MCF 10A (cell line): ENCODE results near the gene TMEM151B. TPM values are rescaled to one million over a fixed set of nuclear protein-coding genes. Genes with fewer than 3 reads are reported as not detected.

ENCODE experiments used
- BruUV-seq: library from RNA; stranded (reverse); fragments of 400-500 nt; replicated peaks from 2 replicates; lab custom pipeline; 2021; lab: Mats Ljungman, UMichigan
- CTCF ChIA-PET: fragments of 300-600 bp; sonication (Branson Sonifier 250); formaldehyde crosslinking; extraction: SDS; loops from one replicate; lab custom pipeline; 2021; ENCODE audit warnings: antibody characterized with exemption, inconsistent platforms; lab: Yijun Ruan, JAX
- POLR2A ChIA-PET: fragments of 300-600, 350-650 bp; sonication (Branson Sonifier 250); formaldehyde crosslinking; extraction: SDS; loops from one replicate; lab custom pipeline; 2020; ENCODE audit warnings: antibody characterized with exemption, inconsistent platforms; lab: Yijun Ruan, JAX
- DNase-seq: peaks from one replicate; pipeline ENCODE4 v3.0.0-alpha.2; 2018; ENCODE audit not compliant: unreplicated experiment
- H3K27ac Mint-ChIP-seq: one replicate; pipeline ENCODE4 v1.8.0; 2022; ENCODE audit warnings: mild to moderate bottlenecking, low read depth, mixed read lengths; ENCODE audit not compliant: unreplicated experiment
- H3K27me3 Mint-ChIP-seq: one replicate; pipeline ENCODE4 v1.8.0; 2022; ENCODE audit warnings: mixed read lengths; ENCODE audit not compliant: insufficient read depth, unreplicated experiment
- H3K36me3 Mint-ChIP-seq: one replicate; pipeline ENCODE4 v1.8.0; 2022; ENCODE audit warnings: mild to moderate bottlenecking, moderate library complexity, mixed read lengths; ENCODE audit not compliant: insufficient read depth, unreplicated experiment
- H3K4me1 Mint-ChIP-seq: one replicate; pipeline ENCODE4 v1.8.0; 2022; ENCODE audit warnings: mixed read lengths; ENCODE audit not compliant: insufficient read depth, unreplicated experiment
- H3K4me3 Mint-ChIP-seq: one replicate; pipeline ENCODE4 v1.8.0; 2022; ENCODE audit warnings: mild to moderate bottlenecking, moderate library complexity, mixed read lengths; ENCODE audit not compliant: unreplicated experiment
- H3K9me3 Mint-ChIP-seq: one replicate; pipeline ENCODE4 v1.8.0; 2022; ENCODE audit warnings: mixed read lengths; ENCODE audit not compliant: unreplicated experiment
- CTCF ChIP-seq: fragments of 200-600 bp; IDR thresholded peaks from one replicate; pipeline ENCODE4 v1.8.0; 2022; ENCODE audit warnings: antibody characterized with exemption, mild to moderate bottlenecking; ENCODE audit not compliant: unreplicated experiment
- intact Hi-C: fragments of 100-400 bp; cut with micrococcal nuclease; formaldehyde crosslinking; loops from 2 replicates; pipeline ENCODE4 v1.14.1; 2022
- total RNA-seq: library from RNA; stranded (reverse); gene quantifications from 2 replicates; pipeline ENCODE4 v1.2.3, GENCODE V29; 2022

Gene TMEM151B
- total RNA-seq, 1 experiment from 2014 or later: not detected

- Mint-ChIP-seq H3K9me3 (no peaks in the 10 kb centered on the region), H3K4me3 (peak overlapping the region; percentile 95), H3K27me3 (no peaks in the 10 kb centered on the region), H3K4me1 (peaks cover 38% of the 10 kb centered on the region), H3K36me3 (peaks cover 62% of the 10 kb centered on the region), H3K27ac (peak overlapping the region; percentile 99)
- DNase-seq: peak; percentile 55
- intact Hi-C loops: loop anchor here (2.0 to 10.0 kb wide), 2 partner anchors 75 to 473 kb away; partner anchors contain the start of gene VEGFA
- no peak for TF ChIP-seq CTCF
- TSS peak; percentile 47 for BruUV-seq
- ChIA-PET POLR2A (interaction anchor here (0.6 to 5.0 kb wide), 31 partner anchors 8 to 820 kb away, joined by 3 to 121 read pairs (median 4); partner anchors contain the start of genes AARS2, ABCC10, CDC5L and GTPBP2), CTCF (interaction anchor here (0.5 to 3.6 kb wide), 9 partner anchors 9 to 740 kb away, joined by 3 to 15 read pairs (median 8); partner anchors contain the start of gene SLC35B2)
Measured at GRCh38 chr6:44247338-44248302, 22.6 kb upstream of the TMEM151B start.

DNA sequence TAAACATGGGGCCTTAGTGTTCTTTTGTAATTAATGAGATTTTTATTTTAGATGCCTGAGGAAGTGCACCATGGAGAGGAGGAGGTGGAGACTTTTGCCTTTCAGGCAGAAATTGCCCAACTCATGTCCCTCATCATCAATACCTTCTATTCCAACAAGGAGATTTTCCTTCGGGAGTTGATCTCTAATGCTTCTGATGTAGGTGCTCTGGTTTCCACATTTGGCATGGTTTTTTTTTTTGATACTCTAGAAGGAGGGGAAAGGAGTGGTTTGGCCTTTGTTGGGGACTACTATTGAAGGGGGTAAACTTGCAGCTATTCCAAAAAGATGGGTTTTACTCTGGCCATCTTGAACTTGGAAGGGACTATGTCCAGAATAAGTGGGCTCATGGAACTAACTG, 21.7 kb upstream of the TMEM151B start:
- TF ChIP-seq CTCF: no peak
- no peak for DNase-seq
- Mint-ChIP-seq H3K27ac (peak overlapping the region; percentile 99), H3K4me1 (peaks cover 48% of the 10 kb centered on the region), H3K9me3 (no peaks in the 10 kb centered on the region), H3K27me3 (no peaks in the 10 kb centered on the region), H3K4me3 (peak overlapping the region; percentile 95), H3K36me3 (peaks cover 72% of the 10 kb centered on the region)
- intact Hi-C loops: loop anchor here (10.0 kb wide), 1 partner anchor 474 kb away; the partner anchor contains the start of gene VEGFA
- ChIA-PET CTCF (interaction anchor here (1.0 to 3.6 kb wide), 7 partner anchors 8 to 138 kb away, joined by 3 to 14 read pairs (median 8); partner anchors contain the start of gene SLC35B2), POLR2A (interaction anchor here (2.3 to 5.0 kb wide), 7 partner anchors 8 to 124 kb away, joined by 6 to 121 read pairs (median 25); partner anchors contain the start of genes AARS2, SLC29A1 and SLC35B2)
- no TSS peak for BruUV-seq

- H3K27ac Mint-ChIP-seq: peak overlapping the region; percentile 99
- no peaks in the 10 kb centered on the region for H3K9me3 Mint-ChIP-seq
- CTCF ChIA-PET: interaction anchor here (1.1 to 3.6 kb wide), 3 partner anchors 14 to 138 kb away, joined by 3 to 13 read pairs (median 10); no protein-coding TSS in a partner anchor
- TF ChIP-seq CTCF: no peak
- peaks cover 54% of the 10 kb centered on the region for H3K4me1 Mint-ChIP-seq
- H3K4me3 Mint-ChIP-seq: peak overlapping the region; percentile 95
- peaks cover 78% of the 10 kb centered on the region for H3K36me3 Mint-ChIP-seq
- no peak for DNase-seq
- H3K27me3 Mint-ChIP-seq: no peaks in the 10 kb centered on the region
- BruUV-seq: no TSS peak
- POLR2A ChIA-PET: interaction anchor here (0.9 to 5.0 kb wide), 3 partner anchors 14 to 138 kb away, joined by 3 to 62 read pairs (median 25); partner anchors contain the start of genes CDC5L and SLC29A1
- intact Hi-C loops: loop anchor here (10.0 kb wide), 1 partner anchor 474 kb away; the partner anchor contains the start of gene VEGFA
Measured at GRCh38 chr6:44249082-44249748, 21.0 kb upstream of the TMEM151B start.
